NOMO-1 treated with dmso at 0.1 percent for 144 hours (cell line): ENCODE data around the gene ZNF860.

ENCODE experiments used
- DNase-seq: peaks from one replicate; lab custom pipeline; 2025; ENCODE audit not compliant: unreplicated experiment; lab: John Stamatoyannopoulos, UW

The ZNF860 gene

GRCh38 chr3:31981206-31982181, at the start of gene ZNF860, which contains the start of gene OSBPL10:
TSS of gene ZNF860 (plus strand) at chr3:31981750. CDS start at chr3:31989080, 7,330 bp downstream.
TSS of gene OSBPL10 (minus strand) at chr3:31981262. CDS start at chr3:31981179, 83 bp downstream.
- DNase-seq = no peak

GRCh38 chr3:31932990-31933389, 48.6 kb upstream of the ZNF860 start:
- DNase-seq = no peak

GRCh38 chr3:31934018-31934417, 47.5 kb upstream of the ZNF860 start:
- DNase-seq = no peak

GRCh38 chr3:31934866-31935265, 46.7 kb upstream of the ZNF860 start:
- no peak for DNase-seq

GRCh38 chr3:31936420-31937060, 45.0 kb upstream of the ZNF860 start:
- no peak for DNase-seq

- no peak for DNase-seq
Observed at GRCh38 chr3:31937225-31937624, 44.3 kb upstream of the ZNF860 start.

- DNase-seq = no peak
Observed at GRCh38 chr3:31942446-31942845, 39.1 kb upstream of the ZNF860 start.

GRCh38 chr3:31943041-31943440, 38.5 kb upstream of the ZNF860 start:
- no peak for DNase-seq

GRCh38 chr3:31945738-31946052, 35.9 kb upstream of the ZNF860 start:
- DNase-seq = no peak

GRCh38 chr3:31946484-31947081, 35.0 kb upstream of the ZNF860 start:
- DNase-seq = no peak

- DNase-seq = no peak
Observed at GRCh38 chr3:31947162-31947561, 34.4 kb upstream of the ZNF860 start.

- no peak for DNase-seq
Observed at GRCh38 chr3:31947671-31948091, 33.9 kb upstream of the ZNF860 start.

GRCh38 chr3:31948280-31948679, 33.3 kb upstream of the ZNF860 start:
- no peak for DNase-seq

- DNase-seq = no peak
Observed at GRCh38 chr3:31952205-31952604, 29.3 kb upstream of the ZNF860 start.

GRCh38 chr3:31953091-31953490, 28.5 kb upstream of the ZNF860 start:
- no peak for DNase-seq

GRCh38 chr3:31953636-31954035, 27.9 kb upstream of the ZNF860 start:
- no peak for DNase-seq

GRCh38 chr3:31955581-31955980, 26.0 kb upstream of the ZNF860 start:
- DNase-seq = no peak

GRCh38 chr3:31957106-31957505, 24.4 kb upstream of the ZNF860 start:
- DNase-seq = no peak

- DNase-seq = no peak
Observed at GRCh38 chr3:31958701-31959152, 22.8 kb upstream of the ZNF860 start.

GRCh38 chr3:31959251-31959650, 22.3 kb upstream of the ZNF860 start:
- no peak for DNase-seq

GRCh38 chr3:31959951-31960792, 21.4 kb upstream of the ZNF860 start:
- no peak for DNase-seq
